Memory B cell (primary cell): ENCODE measurements around the gene SLC8A1.

Experiments used
- ATAC-seq: fragments of 150-1000 bp; cut with Tn5 transposase; 2 replicates; pipeline ENCODE4 v1.10.0; 2021; ENCODE audit warnings: low read depth, mild to moderate bottlenecking, moderate library complexity
- DNase-seq, 2 donors: peaks; one replicate each; pipeline ENCODE4 v3.0.0; 2022; ENCODE audit warnings: low spot score in 2 of 2
- H3K27ac Mint-ChIP-seq: one replicate; pipeline ENCODE4 v1.8.0; 2022; ENCODE audit warnings: mild to moderate bottlenecking, moderate library complexity, mixed read lengths
- H3K27me3 Mint-ChIP-seq: one replicate; pipeline ENCODE4 v1.8.0; 2022; ENCODE audit warnings: mixed read lengths
- H3K36me3 Mint-ChIP-seq: one replicate; pipeline ENCODE4 v1.8.0; 2022; ENCODE audit warnings: mild to moderate bottlenecking, mixed read lengths
- H3K4me1 Mint-ChIP-seq: one replicate; pipeline ENCODE4 v1.8.0; 2022; ENCODE audit warnings: mixed read lengths
- H3K4me3 Mint-ChIP-seq: one replicate; pipeline ENCODE4 v1.8.0; 2022; ENCODE audit warnings: mild to moderate bottlenecking, moderate library complexity, mixed read lengths
- H3K9me3 Mint-ChIP-seq: one replicate; pipeline ENCODE4 v1.8.0; 2022; ENCODE audit warnings: mixed read lengths

The SLC8A1 gene

GRCh38 chr2:40329739-40330030 is 122.2 kb downstream of the SLC8A1 start:
- ATAC-seq (no peak), DNase-seq (no peak)
- Mint-ChIP-seq H3K9me3 (peaks cover 1% of the 10 kb centered on the region), H3K36me3 (no peaks in the 10 kb centered on the region), H3K4me1 (no peaks in the 10 kb centered on the region), H3K27ac (no peak overlapping the region), H3K4me3 (no peak overlapping the region), H3K27me3 (no peaks in the 10 kb centered on the region)

GRCh38 chr2:40325116-40325515 is 126.8 kb downstream of the SLC8A1 start:
- Mint-ChIP-seq H3K4me1 (no peaks in the 10 kb centered on the region), H3K27me3 (peaks cover 1% of the 10 kb centered on the region), H3K27ac (no peak overlapping the region), H3K9me3 (peaks cover 1% of the 10 kb centered on the region), H3K4me3 (no peak overlapping the region), H3K36me3 (no peaks in the 10 kb centered on the region)
- ATAC-seq, result no peak
- DNase-seq, result no peak

- Mint-ChIP-seq H3K27ac (no peak overlapping the region), H3K9me3 (peaks cover 1% of the 10 kb centered on the region), H3K4me1 (no peaks in the 10 kb centered on the region), H3K36me3 (no peaks in the 10 kb centered on the region), H3K4me3 (no peak overlapping the region), H3K27me3 (peaks cover 1% of the 10 kb centered on the region)
- DNase-seq (no peak), ATAC-seq (no peak)
These were observed 127.2 kb downstream of the SLC8A1 start for GRCh38 chr2:40324656-40325055.

GRCh38 chr2:40321822-40322221 is 130.1 kb downstream of the SLC8A1 start:
- H3K27me3 Mint-ChIP-seq, result peaks cover 1% of the 10 kb centered on the region
- DNase-seq, result no peak
- H3K4me1 Mint-ChIP-seq, result no peaks in the 10 kb centered on the region
- no peak for ATAC-seq
- H3K27ac Mint-ChIP-seq, result no peak overlapping the region
- no peaks in the 10 kb centered on the region for H3K36me3 Mint-ChIP-seq
- no peak overlapping the region for H3K4me3 Mint-ChIP-seq
- no peaks in the 10 kb centered on the region for H3K9me3 Mint-ChIP-seq

- peaks cover 1% of the 10 kb centered on the region for H3K27me3 Mint-ChIP-seq
- H3K4me3 Mint-ChIP-seq, result no peak overlapping the region
- H3K36me3 Mint-ChIP-seq, result no peaks in the 10 kb centered on the region
- no peaks in the 10 kb centered on the region for H3K4me1 Mint-ChIP-seq
- no peaks in the 10 kb centered on the region for H3K9me3 Mint-ChIP-seq
- H3K27ac Mint-ChIP-seq, result no peak overlapping the region
- DNase-seq, result no peak
- peak; percentile 19 for ATAC-seq
These were observed 130.8 kb downstream of the SLC8A1 start for GRCh38 chr2:40321016-40321623.

GRCh38 chr2:40318921-40319320 is 133.0 kb downstream of the SLC8A1 start:
- no peak for ATAC-seq
- no peak overlapping the region for H3K4me3 Mint-ChIP-seq
- no peaks in the 10 kb centered on the region for H3K36me3 Mint-ChIP-seq
- peaks cover 1% of the 10 kb centered on the region for H3K27me3 Mint-ChIP-seq
- H3K4me1 Mint-ChIP-seq, result no peaks in the 10 kb centered on the region
- no peak for DNase-seq
- H3K27ac Mint-ChIP-seq, result no peak overlapping the region
- H3K9me3 Mint-ChIP-seq, result no peaks in the 10 kb centered on the region

- no peak overlapping the region for H3K27ac Mint-ChIP-seq
- no peak for DNase-seq
These were observed 134.1 kb downstream of the SLC8A1 start for GRCh38 chr2:40317761-40318160.

GRCh38 chr2:40317046-40317445 is 134.8 kb downstream of the SLC8A1 start:
- Mint-ChIP-seq H3K36me3 (no peaks in the 10 kb centered on the region), H3K9me3 (no peaks in the 10 kb centered on the region), H3K27ac (no peak overlapping the region), H3K4me1 (no peaks in the 10 kb centered on the region), H3K27me3 (peaks cover 1% of the 10 kb centered on the region), H3K4me3 (no peak overlapping the region)
- no peak for DNase-seq
- no peak for ATAC-seq

More at GRCh38 chr2:40317761-40318160, 134.1 kb downstream of the SLC8A1 start:
- Mint-ChIP-seq H3K36me3 (no peaks in the 10 kb centered on the region), H3K9me3 (no peaks in the 10 kb centered on the region), H3K4me1 (no peaks in the 10 kb centered on the region), H3K27me3 (peaks cover 1% of the 10 kb centered on the region), H3K4me3 (no peak overlapping the region)
- ATAC-seq, result no peak

GRCh38 chr2:40316620-40317019 is 135.3 kb downstream of the SLC8A1 start:
- Mint-ChIP-seq H3K4me3 (no peak overlapping the region), H3K36me3 (no peaks in the 10 kb centered on the region), H3K9me3 (no peaks in the 10 kb centered on the region), H3K4me1 (no peaks in the 10 kb centered on the region), H3K27ac (no peak overlapping the region), H3K27me3 (peaks cover 1% of the 10 kb centered on the region)
- no peak for DNase-seq
- no peak for ATAC-seq

GRCh38 chr2:40315683-40316082 is 136.2 kb downstream of the SLC8A1 start:
- DNase-seq (no peak), ATAC-seq (no peak)
- no peak overlapping the region for H3K27ac Mint-ChIP-seq
- no peak overlapping the region for H3K4me3 Mint-ChIP-seq
- H3K36me3 Mint-ChIP-seq, result no peaks in the 10 kb centered on the region
- no peaks in the 10 kb centered on the region for H3K9me3 Mint-ChIP-seq
- peaks cover under 1% of the 10 kb centered on the region for H3K27me3 Mint-ChIP-seq
- H3K4me1 Mint-ChIP-seq, result no peaks in the 10 kb centered on the region

GRCh38 chr2:40311026-40311425 is 140.9 kb downstream of the SLC8A1 start:
- H3K4me3 Mint-ChIP-seq, result no peak overlapping the region
- H3K36me3 Mint-ChIP-seq, result no peaks in the 10 kb centered on the region
- no peak overlapping the region for H3K27ac Mint-ChIP-seq
- no peaks in the 10 kb centered on the region for H3K4me1 Mint-ChIP-seq
- no peak for DNase-seq
- peaks cover 1% of the 10 kb centered on the region for H3K9me3 Mint-ChIP-seq
- peaks cover 3% of the 10 kb centered on the region for H3K27me3 Mint-ChIP-seq
- no peak for ATAC-seq

GRCh38 chr2:40310303-40310702 is 141.6 kb downstream of the SLC8A1 start:
- H3K27ac Mint-ChIP-seq, result no peak overlapping the region
- ATAC-seq (no peak), DNase-seq (no peak)
- no peak overlapping the region for H3K4me3 Mint-ChIP-seq
- H3K36me3 Mint-ChIP-seq, result no peaks in the 10 kb centered on the region
- peaks cover 5% of the 10 kb centered on the region for H3K27me3 Mint-ChIP-seq
- H3K4me1 Mint-ChIP-seq, result no peaks in the 10 kb centered on the region
- H3K9me3 Mint-ChIP-seq, result peaks cover 1% of the 10 kb centered on the region

- Mint-ChIP-seq H3K4me1 (no peaks in the 10 kb centered on the region), H3K27me3 (peaks cover 10% of the 10 kb centered on the region), H3K4me3 (no peak overlapping the region), H3K36me3 (no peaks in the 10 kb centered on the region), H3K27ac (no peak overlapping the region), H3K9me3 (peaks cover 1% of the 10 kb centered on the region)
- DNase-seq, result no peak
- no peak for ATAC-seq
These were observed 147.6 kb downstream of the SLC8A1 start for GRCh38 chr2:40304340-40304739.

GRCh38 chr2:40303746-40304145 is 148.1 kb downstream of the SLC8A1 start:
- Mint-ChIP-seq H3K36me3 (no peaks in the 10 kb centered on the region), H3K27me3 (peaks cover 10% of the 10 kb centered on the region), H3K9me3 (peaks cover 1% of the 10 kb centered on the region), H3K4me1 (no peaks in the 10 kb centered on the region), H3K4me3 (no peak overlapping the region), H3K27ac (no peak overlapping the region)
- ATAC-seq (no peak), DNase-seq (no peak)

GRCh38 chr2:40302751-40303325 is 149.1 kb downstream of the SLC8A1 start:
- DNase-seq (no peak), ATAC-seq (no peak)
- H3K4me1 Mint-ChIP-seq, result no peaks in the 10 kb centered on the region
- H3K9me3 Mint-ChIP-seq, result peaks cover 1% of the 10 kb centered on the region
- H3K4me3 Mint-ChIP-seq, result no peak overlapping the region
- H3K36me3 Mint-ChIP-seq, result no peaks in the 10 kb centered on the region
- H3K27ac Mint-ChIP-seq, result no peak overlapping the region
- peaks cover 10% of the 10 kb centered on the region for H3K27me3 Mint-ChIP-seq
